Psoas muscle (tissue), 8 donors: ENCODE data around the gene RGMA. TPM values are rescaled to one million over a fixed set of nuclear protein-coding genes. Genes with fewer than 3 reads are reported as not detected.

Experiments
- ATAC-seq, 4 donors: fragments of 200-7000 bp; cut with Tn5 transposase; one replicate each; pipeline ENCODE4 v1.9.1; 2020; ENCODE audit warnings: moderate library complexity in 3 of 4, mild to moderate bottlenecking in 2 of 4
- DNase-seq, 2 donors: peaks; one replicate each; pipeline ENCODE4 v3.0.0-alpha.2; 2020
- H3K27ac ChIP-seq: fragments of 200-600 bp; one replicate; pipeline ENCODE4 v1.8.0; 2022
- H3K27me3 ChIP-seq, 3 donors: fragments of 200-600 bp in 1 of 3; one replicate each; pipeline versions ENCODE4 v1.6.1 to v1.8.0; 2013 to 2022; ENCODE audit warnings: low read length in 2 of 3, mild to moderate bottlenecking in 2 of 3, moderate library complexity in 1 of 3; ENCODE audit not compliant: insufficient read depth in 3 of 3
- H3K36me3 ChIP-seq, 2 donors: fragments of 200-600 bp in 1 of 2; one replicate each; pipeline versions ENCODE4 v1.6.1 to v1.8.0; 2013 to 2022; ENCODE audit warnings: low read depth in 1 of 2, mild to moderate bottlenecking in 1 of 2, moderate library complexity in 1 of 2; ENCODE audit not compliant: insufficient read depth in 1 of 2
- H3K4me1 ChIP-seq: fragments of 200-600 bp; one replicate; pipeline ENCODE4 v1.8.0; 2022
- H3K4me3 ChIP-seq: fragments of 200-600 bp; one replicate; pipeline ENCODE4 v1.8.0; 2022; ENCODE audit warnings: mild to moderate bottlenecking
- H3K9me3 ChIP-seq: fragments of 200-600 bp; one replicate; pipeline ENCODE4 v1.8.0; 2022
- WGBS, 3 donors: extraction: QIAGEN DNeasy Blood & Tissue Kit; methylation state at CpG; one replicate each; pipeline versions ENCODE4 v1.1.6 to v1.1.7; 2013; 5-methylcytosine and 5-hydroxymethylcytosine counted together
- intact Hi-C, 2 donors: fragments of 100-400 bp; cut with DNase I; formaldehyde crosslinking; loops; one replicate each; pipeline versions ENCODE4 v1.11.0 to v1.14.2; 2022
- polyA plus RNA-seq, 3 donors: library from polyadenylated mRNA; stranded (reverse); fragments of 200-250 nt; gene quantifications; one replicate each; pipeline ENCODE4 v1.2.3, GENCODE V29; 2013
- total RNA-seq, 4 donors: library from RNA; stranded (reverse); fragmentation: NEBNext Ultra II Directional in 2 of 4; extraction: Animal tissue kit (Norgen Biotek cat#: 25700) in 2 of 4; gene quantifications; one replicate each; pipeline versions ENCODE4 v1.2.1 to v1.2.4, GENCODE V29; 2021 to 2023
- TF ChIP-seq, protein P1 (sequence below): fragments of 200-600 bp; IDR thresholded peaks from one replicate; pipeline ENCODE4 v1.8.0; 2022; ENCODE audit warnings: antibody characterized with exemption
- donor health status: healthy with polysubstance abuse.
- donor health status: DM: no; HTN: no; CAD: no; lungs with moderate emphysema.
- donor health status: Bipolar disorder and iron deficiency.
- donor health status: healthy.
- donor health status: DM: yes; HTN: yes; CAD: no.
- donor health status: DM: no; HTN: no; CAD: no.
- donor health status: DM: no; HTN: no; CAD: no.
- donor health status: DM: yes; HTN: yes; CAD: no.

RGMA gene
- total and polyA plus RNA-seq, 7 donors: 39.2 to 217 (median 129) TPM

DNA sequence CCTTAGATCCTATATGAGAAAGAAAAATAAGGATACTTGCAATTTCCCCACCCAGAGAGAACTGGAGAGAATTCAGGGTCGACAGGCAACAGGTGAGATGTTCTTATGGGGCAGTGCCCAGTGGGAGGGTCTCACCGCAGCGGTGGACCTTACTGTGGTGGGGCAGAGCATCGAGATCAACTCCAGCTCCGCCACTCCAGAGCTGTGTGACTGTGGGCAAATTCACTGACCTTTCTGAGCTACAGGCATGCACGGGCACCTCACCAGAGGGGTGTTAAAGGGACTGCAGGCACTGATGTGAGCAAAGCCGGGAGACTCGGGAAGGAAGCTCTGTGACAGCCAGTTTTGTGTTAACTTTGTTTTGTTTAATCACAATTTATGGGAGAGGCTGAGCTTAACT lies 30.9 kb downstream of the RGMA start:
- no peak for DNase-seq
- intact Hi-C loops: no loop called here
- 56 to 72% (median 57%) methylated on average over 8 of the region's 8 CpGs for WGBS, 3 donors
- no peaks in the 10 kb centered on the region for H3K27me3 ChIP-seq
- TF ChIP-seq, protein P1, sequence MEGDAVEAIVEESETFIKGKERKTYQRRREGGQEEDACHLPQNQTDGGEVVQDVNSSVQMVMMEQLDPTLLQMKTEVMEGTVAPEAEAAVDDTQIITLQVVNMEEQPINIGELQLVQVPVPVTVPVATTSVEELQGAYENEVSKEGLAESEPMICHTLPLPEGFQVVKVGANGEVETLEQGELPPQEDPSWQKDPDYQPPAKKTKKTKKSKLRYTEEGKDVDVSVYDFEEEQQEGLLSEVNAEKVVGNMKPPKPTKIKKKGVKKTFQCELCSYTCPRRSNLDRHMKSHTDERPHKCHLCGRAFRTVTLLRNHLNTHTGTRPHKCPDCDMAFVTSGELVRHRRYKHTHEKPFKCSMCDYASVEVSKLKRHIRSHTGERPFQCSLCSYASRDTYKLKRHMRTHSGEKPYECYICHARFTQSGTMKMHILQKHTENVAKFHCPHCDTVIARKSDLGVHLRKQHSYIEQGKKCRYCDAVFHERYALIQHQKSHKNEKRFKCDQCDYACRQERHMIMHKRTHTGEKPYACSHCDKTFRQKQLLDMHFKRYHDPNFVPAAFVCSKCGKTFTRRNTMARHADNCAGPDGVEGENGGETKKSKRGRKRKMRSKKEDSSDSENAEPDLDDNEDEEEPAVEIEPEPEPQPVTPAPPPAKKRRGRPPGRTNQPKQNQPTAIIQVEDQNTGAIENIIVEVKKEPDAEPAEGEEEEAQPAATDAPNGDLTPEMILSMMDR: no peak
- H3K4me3 ChIP-seq: no peak overlapping the region
- peak overlapping the region; percentile 53 for H3K27ac ChIP-seq
- peaks cover 0 to 18% of the 10 kb centered on the region in 2 donors for H3K36me3 ChIP-seq
- ATAC-seq: no peak
- peaks cover 60% of the 10 kb centered on the region for H3K4me1 ChIP-seq
- no peaks in the 10 kb centered on the region for H3K9me3 ChIP-seq

DNA sequence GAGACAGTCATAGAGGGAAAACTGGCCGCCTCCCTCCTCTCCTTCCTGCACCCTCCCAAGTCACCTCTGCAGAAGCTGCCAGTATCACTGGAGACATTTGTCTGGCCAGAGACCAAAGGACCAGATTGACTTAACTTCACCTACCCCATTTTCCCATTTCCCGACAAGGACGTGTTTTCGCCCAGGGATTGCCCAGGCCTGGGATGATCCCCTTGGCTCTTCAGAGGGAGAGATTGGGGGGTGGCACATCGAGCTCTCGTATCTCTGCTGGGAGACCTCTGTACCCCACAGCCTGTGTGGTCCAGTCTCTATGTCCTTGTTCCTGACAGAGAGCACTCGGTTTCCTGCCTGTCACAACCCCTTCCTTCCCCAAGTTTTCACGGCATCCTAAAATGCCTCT lies 31.4 kb downstream of the RGMA start:
- Histone ChIP-seq H3K27ac (peak overlapping the region; percentile 53), H3K9me3 (no peaks in the 10 kb centered on the region), H3K36me3 (peaks cover 0 to 23% of the 10 kb centered on the region in 2 donors), H3K4me1 (peaks cover 59% of the 10 kb centered on the region), H3K27me3 (no peaks in the 10 kb centered on the region), H3K4me3 (no peak overlapping the region)
- TF ChIP-seq, protein P1: no peak
- no peak for ATAC-seq
- intact Hi-C loops: no loop called here
- no peak for DNase-seq
- WGBS, 3 donors: 53 to 71% (median 55%) methylated on average over 8 of the region's 8 CpGs

DNA sequence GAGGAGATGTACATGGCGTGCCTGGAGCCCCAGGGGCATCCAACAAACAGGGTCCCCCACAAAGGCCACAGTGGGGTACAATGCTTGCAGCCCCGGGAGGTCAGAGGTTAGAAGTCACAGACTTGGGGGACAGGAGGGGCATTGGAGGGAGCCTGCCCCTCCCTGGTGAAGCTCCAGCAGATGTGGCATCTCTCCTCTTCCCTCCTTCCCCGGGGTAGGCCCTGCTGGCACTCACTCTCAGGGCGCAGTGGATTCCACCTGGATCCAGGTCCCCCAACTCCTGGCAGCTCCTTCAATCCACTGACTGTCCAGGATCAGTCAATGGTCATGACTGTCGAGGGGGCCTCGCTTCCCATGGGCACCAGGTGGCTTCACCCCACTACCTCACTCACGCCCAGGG lies 32.2 kb downstream of the RGMA start:
- intact Hi-C loops: no loop called here
- Histone ChIP-seq H3K4me1 (peaks cover 59% of the 10 kb centered on the region), H3K36me3 (peaks cover 0 to 30% of the 10 kb centered on the region in 2 donors), H3K4me3 (no peak overlapping the region), H3K27me3 (no peaks in the 10 kb centered on the region), H3K27ac (peak overlapping the region; percentile 53), H3K9me3 (no peaks in the 10 kb centered on the region)
- DNase-seq (no peak), ATAC-seq (no peak)
- TF ChIP-seq, protein P1: no peak
- 78 to 89% (median 86%) methylated on average over 7 of the region's 7 CpGs for WGBS, 3 donors

DNA sequence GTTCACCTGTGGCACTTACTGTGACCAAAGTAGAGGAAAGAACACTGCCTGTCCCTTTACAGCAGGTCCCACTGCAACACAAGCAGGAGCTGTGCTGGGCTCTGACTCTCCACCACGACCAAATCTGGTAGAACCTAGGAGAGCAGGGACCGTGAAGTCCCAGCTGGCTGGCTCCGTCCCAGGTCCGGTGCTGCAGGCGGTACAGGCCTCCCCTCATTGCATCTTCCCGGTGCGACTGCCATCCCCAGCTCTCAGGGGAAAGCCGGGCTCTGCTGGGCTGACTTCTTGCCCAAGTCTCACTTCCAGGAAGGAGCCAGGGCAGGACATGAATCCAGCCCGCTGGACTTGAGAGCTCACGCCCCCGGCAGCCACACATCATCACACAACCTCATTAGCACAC lies 33.8 kb downstream of the RGMA start:
- Histone ChIP-seq H3K4me3 (no peak overlapping the region), H3K9me3 (no peaks in the 10 kb centered on the region), H3K36me3 (peaks cover 0 to 45% of the 10 kb centered on the region in 2 donors), H3K27me3 (no peaks in the 10 kb centered on the region), H3K27ac (peak overlapping the region; percentile 23), H3K4me1 (peaks cover 44% of the 10 kb centered on the region)
- no peak for DNase-seq
- TF ChIP-seq, protein P1: no peak
- WGBS, 3 donors: 33 to 53% (median 35%) methylated on average over 11 of the region's 11 CpGs
- intact Hi-C loops: no loop called here
- peak in 2 of 4 donors; percentile 6 to 12 for ATAC-seq
